HG02852 (cell line): Measurements from ENCODE around the gene PLCD3.

Experiments
- ATAC-seq: cut with Tn5 transposase; IDR thresholded peaks from one replicate; pipeline ENCODE4 v1.9.1; 2021; ENCODE audit warnings: mild to moderate bottlenecking, moderate library complexity; ENCODE audit not compliant: unreplicated experiment

The PLCD3 gene

DNA sequence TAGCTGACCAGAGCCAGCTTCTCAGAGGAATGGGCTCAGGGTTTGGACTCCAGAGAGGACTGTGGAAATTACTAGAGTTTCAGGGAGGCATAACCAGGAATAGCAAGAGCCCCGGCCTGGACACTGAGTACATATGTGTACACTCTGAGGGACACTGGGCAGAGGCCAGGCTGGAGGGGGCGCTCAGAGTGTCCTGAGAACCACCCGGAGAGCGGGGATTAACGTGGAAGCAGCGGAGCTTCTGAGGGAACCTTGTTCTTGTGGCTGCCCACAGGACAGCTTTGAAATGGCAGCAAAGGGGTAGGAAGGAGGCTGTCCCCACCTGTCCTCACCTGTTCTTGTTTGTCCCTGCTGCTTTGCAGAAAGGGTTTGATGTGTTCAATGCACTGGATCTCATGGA lies 27.8 kb downstream of the PLCD3 start:
- ATAC-seq = no peak

DNA sequence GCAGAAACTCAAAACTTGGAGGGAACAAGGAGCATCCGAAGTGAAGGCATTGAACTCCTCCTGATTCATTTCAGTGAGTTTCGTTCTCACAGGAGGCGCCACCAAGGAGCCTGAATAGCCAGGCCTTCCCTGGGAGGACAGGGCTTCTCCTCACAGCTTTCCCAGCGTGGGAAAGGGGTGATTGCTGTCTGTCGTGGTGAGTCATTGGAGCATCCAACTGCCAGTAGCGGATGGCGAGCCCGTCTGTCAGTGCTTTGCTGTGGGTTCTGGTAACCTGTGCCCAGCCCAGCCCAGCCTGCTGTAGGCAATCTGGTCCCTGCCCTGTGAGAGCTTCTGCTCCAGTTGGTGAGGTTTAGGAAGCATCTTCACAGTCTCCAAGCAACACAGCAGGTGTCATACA lies 28.3 kb downstream of the PLCD3 start:
- ATAC-seq = no peak

DNA sequence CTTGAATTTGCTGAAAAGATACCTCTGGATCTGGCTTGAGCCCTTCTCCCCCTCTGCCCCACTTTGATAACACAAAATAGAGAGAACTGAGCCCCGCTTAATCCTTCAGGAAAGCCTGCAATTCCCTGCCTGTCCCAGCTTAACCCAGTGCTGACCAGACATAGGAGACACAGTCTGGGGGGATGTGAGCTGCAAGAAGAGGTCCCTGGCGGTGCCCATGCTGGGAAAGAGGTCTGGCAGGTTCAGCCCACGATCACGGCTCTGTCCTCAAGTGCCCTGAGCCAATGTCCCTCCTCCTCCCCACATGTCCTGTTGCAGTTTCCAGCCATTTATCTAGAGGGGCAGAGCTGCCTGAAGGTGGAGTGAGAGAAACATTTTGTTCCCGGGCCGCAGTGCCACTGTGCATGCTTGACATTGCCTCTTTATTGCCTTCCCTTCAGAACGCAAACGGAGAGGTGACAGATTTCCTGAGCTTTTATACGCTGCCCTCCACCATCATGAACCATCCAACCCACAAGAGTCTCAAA lies 29.0 kb downstream of the PLCD3 start:
- ATAC-seq = no peak

DNA sequence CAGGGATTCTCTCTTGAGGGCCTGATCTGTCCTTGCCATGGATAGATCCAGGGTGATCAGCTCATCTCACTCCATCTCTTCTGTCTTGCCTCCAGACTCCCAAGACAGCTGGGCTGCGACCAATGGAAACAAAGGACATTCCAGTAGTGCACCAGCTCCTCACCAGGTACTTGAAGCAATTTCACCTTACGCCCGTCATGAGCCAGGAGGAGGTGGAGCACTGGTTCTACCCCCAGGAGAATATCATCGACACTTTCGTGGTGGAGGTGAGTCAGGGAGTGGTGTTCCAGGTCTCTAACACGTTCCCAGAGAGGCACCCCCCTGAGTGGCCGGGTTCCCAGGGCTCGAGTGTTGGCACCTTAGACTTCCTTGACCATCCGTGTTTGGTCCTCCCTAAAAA lies 29.5 kb downstream of the PLCD3 start:
- no peak for ATAC-seq

DNA sequence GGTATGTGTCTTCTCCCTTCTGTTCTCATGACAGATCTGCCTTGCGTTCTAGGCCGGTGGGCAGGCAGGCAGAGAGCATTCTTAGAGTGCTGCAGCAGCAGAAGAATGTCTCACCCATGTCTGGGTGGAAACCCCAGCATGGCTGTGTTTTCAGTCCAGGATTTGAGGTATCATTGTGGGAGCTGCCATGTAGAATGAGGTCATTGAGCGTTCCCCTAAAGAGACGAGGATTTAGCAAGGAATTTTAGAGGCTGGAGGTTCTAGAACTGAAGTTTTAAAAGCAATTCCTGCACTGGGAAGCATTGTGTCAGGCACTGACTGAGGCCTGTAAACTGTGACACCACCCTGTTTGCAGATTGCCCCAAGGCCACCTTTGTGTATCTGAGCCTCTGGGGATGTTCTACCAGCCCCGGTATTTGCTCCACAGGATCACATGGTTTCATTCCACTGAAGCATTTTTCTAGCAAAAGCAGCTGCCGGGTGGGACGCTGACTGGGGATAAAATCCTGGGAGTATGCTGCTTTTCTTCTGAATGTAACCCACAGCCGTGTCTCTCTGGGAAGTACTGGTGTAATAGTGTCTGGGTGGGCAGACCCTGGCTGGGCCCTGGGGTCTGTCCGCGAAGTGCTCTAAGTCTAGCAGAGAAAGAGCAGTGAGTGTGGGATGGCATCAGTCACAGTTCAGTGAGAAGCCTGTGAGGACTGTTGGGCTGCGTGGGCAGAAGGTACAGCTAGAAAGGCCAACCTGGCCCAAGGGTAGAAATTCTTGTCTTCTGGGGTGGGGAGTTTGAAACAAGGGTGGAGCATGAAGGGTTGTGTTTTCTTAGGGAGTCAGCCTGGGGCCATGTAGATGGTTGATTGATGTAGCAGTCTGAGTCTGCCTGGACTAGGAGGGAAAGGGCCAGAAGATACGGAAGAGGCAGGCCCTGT lies 30.2 kb downstream of the PLCD3 start:
- ATAC-seq = no peak

DNA sequence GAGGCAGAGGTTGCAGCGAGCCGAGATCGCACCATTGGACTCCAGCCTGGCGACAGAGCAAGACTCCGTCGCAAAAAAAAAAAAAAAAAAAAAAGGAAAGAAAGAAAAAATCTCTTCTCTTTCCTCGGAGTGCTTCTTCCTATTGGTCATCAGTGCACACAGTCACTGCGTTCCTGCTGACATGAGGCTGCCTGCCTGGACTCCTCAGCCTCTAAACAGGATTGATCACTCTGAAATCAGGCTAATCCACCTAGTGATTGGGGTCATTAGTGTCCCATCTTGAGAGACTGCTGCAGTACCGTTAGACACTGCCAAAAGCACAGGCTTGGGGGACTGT lies 30.8 kb downstream of the PLCD3 start:
- no peak for ATAC-seq

DNA sequence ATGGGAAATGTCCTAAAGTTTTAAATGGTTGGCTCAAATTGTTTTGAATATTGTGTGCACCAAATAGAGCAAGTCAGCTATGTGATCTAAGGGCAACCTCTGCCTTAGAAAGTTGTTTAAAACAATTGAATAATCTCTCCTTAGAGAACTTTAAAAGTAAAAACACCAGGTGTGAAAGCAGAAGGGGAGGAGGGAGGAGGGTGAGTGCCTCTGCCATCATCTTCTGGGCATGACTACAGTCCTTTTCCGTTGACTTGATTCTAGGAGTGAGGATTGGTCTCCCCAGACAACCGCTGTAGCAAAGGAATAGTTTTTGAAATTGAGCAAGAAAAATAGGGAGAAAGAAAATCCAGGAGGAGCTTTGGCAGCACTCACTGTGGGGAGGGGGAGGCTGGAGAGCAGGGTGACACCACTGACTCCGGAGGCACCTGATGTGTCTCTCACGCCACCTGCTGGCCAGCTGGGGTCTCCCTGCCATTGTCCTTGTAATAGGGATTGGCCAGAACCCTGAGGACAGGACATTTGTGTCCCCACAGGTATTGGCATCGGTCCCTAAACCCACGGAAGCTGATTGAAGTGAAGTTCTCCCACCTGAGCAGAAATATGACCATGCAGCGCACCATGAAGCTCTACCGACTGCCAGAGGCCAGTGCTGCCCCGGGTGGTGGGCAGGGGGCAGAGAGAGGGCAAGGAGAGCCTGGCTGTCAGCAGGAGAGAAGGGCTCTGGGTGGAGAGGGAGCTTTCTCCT lies 33.3 kb downstream of the PLCD3 start:
- no peak for ATAC-seq

DNA sequence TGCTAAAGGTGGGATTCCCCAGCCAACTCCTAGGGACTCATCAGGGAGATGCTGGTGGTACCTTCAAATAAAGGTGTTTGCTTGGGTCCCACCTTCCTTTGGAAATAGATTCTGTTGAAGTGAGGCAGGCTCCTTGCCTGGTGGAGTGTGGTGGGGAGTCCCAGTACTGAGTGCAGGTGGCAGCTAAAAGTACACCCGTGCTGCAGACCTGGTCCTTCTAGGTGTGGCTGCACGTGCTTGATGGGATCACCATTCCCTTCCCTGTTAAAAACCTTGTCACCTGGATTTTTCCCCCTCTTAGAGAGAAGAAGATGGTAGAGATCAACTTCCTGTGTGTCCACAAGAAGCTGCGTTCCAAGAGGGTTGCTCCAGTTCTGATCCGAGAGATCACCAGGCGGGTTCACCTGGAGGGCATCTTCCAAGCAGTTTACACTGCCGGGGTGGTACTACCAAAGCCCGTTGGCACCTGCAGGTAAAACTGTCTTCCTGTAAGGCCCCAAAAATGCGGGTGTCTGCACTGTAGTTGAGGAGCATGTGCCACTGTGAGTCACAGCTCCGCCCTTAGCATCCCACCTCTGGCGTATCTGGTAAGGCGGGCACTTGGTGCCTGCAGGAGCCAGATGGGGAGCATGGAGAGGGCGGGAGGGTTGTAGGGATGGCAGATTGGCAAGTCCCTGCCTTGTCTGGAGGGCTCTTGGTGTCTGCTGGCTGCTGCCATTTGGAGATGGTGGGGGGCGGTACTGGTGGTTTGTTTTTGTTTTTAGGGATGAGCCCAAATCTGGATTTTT lies 34.0 kb downstream of the PLCD3 start:
- no peak for ATAC-seq

DNA sequence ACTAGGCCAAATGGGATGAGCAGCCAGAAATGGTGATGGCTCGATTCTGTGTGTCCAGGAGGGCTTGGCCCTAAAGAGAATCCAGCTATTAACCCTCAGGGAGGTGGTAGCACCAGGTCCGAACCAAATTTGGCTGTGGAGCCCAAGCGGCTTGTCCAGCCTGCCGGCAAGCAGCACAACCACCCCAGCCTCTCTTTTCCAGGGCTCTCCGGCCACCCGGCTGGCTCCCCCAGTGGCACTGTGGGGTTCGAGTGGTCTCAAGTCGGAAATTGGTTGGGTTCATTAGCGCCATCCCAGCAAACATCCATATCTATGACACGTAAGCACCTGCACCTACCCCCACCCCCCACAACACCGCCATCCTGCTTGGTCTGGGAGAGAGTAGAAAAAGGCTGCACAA lies 35.4 kb downstream of the PLCD3 start:
- no peak for ATAC-seq

DNA sequence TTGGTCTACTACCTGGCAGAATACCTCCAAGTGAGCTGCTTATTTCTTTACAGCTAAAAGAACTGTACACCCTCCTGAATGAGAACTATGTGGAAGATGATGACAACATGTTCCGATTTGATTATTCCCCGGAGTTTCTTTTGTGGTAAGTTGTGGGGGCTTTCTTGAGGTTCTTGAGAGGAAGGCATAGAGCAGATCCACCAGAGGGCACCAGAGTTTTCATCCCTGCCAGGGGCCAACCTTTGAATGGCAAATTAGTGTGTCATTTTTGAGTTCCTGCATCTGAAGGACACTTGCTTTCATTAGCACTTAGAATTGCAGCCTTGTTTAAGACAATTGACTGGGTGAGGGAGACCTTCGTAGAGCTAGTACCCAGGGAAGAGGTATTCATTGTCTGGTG lies 36.2 kb downstream of the PLCD3 start:
- ATAC-seq = no peak

DNA sequence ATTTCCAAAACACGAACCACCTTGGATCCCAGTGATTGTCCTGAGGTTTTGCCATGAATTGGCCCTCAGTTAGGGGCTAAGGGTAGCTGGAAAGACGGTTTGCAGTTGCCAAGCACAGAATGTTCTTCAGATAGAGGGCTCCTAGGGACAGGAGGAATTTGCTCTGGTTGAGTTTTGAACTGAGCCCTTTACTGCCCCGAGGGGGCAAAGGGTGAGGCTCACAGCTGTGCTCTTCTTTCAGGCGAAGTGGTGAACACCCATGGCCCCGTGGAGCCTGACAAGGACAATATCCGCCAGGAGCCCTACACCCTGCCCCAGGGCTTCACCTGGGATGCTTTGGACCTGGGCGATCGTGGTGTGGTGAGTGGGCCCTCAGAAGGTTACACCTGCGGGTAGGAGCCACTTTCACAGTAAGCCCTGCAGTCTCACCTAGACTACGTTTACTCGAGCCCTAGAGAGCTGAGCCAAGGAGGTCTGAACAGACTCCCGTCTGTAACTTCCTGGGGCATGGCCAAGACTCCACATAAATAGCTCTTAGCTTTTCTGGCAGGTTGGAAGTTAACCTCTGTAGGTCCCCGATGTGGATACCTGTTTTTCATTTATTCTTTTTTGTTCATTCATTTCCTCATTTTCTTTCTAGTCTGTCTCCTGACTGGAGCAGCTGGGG lies 38.7 kb downstream of the PLCD3 start:
- ATAC-seq = no peak

DNA sequence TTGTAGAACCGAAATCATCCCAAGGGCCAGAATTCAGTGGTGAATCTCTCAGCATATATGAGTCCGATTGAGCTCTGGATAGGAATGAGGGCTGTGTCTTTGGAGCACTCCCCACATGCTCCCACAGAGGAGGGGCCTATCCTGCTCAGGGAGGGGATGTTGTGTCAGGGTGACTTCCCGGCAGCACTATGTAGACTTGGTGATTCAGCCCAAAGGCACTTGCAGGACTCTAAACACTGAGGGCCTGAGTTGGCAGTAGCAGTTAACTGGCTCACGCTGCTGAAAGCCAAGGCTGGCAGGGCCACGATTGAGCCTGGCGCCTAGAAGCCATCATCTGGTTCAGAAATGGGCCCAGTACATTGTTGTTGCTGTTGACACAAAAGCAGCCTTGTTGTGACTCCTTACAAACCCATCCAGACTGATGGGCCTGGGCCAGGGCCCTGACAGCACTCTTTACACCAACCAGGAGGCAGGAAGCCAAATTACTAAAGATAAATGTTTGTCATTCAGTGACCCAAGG lies 39.3 kb downstream of the PLCD3 start:
- ATAC-seq = no peak

DNA sequence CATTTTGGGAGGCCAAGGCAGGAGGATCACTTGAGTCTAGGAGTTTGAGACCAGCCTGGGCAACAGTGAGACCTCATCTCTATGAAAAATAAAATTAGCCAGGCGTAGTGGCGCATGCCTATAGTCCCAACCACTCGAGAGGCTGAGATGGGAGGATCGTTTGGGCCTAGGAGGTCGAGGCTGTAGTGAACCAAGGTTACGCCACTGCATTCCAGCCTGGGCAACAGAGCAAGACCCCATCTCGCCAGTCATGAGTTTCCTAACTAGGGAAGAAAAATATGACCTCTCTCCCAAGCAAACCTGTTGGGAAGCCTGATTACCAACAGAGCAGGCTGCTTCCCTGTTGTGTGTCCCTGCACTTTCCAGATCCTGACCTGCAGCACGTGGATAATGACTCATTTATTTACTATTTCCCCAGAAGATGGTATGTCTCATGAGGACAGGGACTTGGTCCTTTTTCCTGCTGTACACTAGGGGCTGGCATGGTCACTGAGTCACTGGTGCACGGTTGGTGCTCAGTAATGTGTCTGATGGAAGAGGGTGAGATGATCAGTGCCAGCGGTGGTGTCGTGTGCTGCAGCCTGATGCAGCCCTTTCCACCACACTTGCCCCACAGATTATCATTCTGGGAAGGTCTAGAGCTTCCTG lies 40.4 kb downstream of the PLCD3 start:
- ATAC-seq = no peak

DNA sequence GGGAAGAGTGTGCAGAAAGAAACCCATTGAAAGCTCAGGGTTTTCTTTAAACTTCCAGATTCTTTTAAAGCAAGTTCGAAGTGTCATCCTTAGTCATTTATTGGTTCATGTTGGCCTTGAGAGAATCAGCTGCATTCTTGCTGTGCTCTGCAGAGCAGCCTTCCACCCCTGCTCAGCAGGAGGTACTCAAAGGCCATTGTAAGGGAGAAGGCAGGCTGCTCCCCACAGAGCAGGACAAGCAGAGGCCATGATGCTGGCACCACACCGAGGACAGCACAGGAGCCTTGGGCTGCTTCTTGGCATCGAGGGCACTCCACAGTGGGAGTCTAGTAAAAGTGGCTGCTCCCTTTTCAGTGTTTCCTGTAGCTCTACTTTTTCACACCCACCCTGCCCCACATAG lies 41.6 kb downstream of the PLCD3 start:
- ATAC-seq = no peak

DNA sequence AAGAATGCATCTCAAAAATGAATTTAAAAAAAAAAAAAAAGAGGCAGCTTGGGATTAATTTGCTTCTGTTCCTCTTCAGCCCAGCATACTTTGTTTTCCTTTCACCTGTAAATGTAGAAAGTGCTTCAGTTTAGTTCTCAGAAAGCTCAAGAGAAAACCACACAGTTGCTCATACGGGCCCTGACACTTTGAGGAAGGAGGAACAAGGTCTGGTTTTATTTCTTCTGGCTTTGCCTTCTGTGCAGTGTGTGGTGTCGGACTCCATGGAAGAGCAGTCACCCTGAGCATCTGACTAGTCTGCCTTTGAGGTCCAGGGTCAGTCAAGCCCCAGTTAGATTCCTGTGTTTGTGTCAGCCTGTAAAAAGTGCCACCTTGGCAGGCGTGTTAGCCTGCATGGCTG lies 43.6 kb downstream of the PLCD3 start:
- ATAC-seq = no peak

DNA sequence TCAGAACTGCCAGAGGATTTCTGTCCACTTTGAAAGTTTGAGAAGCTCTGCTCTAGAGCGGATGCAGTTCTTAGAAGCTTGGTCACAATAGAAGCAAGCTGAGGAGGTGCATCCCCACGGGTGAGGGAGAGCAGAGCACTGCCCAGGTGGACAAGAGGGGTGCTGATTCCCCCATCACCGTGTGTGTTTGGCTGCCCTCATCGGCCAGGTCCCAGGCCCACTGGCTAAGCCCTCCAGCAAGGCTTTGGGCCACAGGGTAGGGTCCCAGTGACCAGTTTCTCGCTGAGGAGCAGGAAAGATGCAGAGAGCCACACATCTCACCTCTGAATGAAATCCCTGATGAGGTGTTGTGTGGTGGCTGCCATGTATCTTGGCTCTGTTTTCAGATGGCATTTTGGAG lies 44.3 kb downstream of the PLCD3 start:
- no peak for ATAC-seq

DNA sequence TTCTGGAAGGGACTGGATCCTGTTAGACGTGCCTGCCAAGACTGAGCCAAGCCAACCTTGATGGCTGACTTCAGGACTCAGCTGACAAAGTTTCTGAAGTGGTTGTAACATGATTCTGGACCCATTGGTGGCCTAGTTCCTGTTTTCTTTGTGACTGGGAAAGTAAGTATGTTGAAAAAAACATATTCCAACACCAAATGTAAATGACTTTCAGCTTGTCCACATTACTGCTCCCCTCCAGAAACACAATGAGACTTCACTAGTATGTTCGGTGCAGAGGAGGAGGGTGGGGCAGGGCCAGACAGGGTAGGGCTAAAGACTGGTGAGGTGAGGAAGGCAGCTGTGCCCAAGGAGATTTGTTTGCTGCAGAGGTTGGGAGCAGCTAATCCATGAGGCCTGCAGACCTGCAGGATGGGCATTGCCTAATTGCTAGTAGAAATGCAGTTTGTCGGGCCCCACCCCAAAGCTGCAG lies 44.8 kb downstream of the PLCD3 start:
- ATAC-seq = no peak

DNA sequence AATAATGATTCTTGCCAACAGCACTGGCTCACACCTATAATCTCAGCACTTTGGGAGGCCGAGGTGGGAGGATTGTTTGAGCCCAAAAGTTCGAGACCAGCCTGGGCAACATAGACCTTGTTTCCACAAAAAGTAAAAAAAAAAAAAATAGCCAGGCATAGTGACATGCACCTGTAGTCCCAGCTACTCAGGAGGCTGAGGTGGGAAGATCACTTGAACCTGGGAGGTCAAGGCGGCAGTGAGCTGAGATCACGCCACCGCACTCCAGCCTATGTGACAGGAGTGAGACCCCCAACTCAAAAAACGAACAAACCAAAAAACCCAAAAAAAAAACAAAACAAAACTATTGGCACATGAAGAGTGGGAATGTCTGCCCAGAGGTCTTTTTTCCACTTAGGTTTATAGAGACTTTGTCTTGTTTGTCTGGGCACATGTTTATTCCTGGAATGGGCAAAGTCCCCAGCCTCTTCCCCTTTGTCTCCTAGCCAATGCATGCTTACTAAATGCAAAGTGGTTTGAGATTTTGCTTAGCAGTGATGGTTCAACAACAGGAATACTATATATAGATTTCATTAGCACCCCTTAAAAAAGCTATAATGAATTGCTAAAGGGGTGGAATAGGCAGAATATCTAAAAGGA lies 45.3 kb downstream of the PLCD3 start:
- ATAC-seq = no peak

DNA sequence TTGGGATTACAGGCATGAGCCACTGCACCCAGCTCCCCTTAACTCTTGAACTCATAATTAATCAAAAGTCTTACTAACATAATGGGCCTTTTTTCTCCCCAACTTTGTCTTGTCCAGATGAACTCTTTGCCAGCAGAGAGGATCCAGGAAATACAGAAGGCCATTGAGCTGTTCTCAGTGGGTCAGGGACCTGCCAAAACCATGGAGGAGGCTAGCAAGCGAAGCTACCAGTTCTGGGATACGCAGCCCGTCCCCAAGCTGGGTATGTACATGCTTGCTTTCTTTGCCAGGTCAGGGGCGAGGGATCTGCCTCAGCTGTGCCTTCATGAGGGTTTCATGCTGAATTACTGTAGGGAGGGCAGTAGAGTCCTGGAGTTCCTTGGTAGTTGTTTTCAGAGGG lies 45.9 kb downstream of the PLCD3 start:
- no peak for ATAC-seq
